AG08396 (cell line): Measurements from ENCODE around the gene TMC2.

Experiments
- DNase-seq: peaks from one replicate; pipeline ENCODE4 v3.0.0; 2012; ENCODE audit warnings: low spot score, mixed read lengths

The TMC2 gene

GRCh38 chr20:2626853-2627541 is 90.6 kb downstream of the TMC2 start:
- DNase-seq = no peak

GRCh38 chr20:2631228-2631627 is 94.9 kb downstream of the TMC2 start:
- DNase-seq = no peak

- no peak for DNase-seq
Measured at GRCh38 chr20:2633381-2633780, 97.0 kb downstream of the TMC2 start.

DNA sequence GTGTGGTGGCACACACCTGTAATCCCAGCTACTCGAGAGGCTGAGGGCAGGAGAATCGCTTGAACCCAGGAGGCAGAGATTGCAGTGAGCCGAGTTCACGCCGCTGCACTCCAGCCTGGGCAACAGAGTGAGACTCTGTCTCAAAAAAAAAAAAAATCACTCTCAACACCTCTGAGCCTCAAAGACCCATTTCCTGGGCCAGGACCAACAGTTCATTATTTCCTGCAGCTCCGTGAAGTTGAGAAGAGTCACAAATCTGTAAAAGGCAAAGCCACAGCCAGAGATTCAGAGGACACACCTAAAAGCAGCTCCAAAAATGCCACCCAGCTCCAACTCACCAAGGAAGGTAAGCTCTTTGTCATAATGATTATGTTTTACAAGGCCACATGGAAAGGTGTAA is 100.9 kb downstream of the TMC2 start:
- no peak for DNase-seq

- no peak for DNase-seq
Measured at GRCh38 chr20:2640260-2640659, 103.9 kb downstream of the TMC2 start.

- no peak for DNase-seq
Measured at GRCh38 chr20:2640899-2641298, 104.5 kb downstream of the TMC2 start.

- no peak for DNase-seq
Measured at GRCh38 chr20:2643708-2644107, 107.3 kb downstream of the TMC2 start.

DNA sequence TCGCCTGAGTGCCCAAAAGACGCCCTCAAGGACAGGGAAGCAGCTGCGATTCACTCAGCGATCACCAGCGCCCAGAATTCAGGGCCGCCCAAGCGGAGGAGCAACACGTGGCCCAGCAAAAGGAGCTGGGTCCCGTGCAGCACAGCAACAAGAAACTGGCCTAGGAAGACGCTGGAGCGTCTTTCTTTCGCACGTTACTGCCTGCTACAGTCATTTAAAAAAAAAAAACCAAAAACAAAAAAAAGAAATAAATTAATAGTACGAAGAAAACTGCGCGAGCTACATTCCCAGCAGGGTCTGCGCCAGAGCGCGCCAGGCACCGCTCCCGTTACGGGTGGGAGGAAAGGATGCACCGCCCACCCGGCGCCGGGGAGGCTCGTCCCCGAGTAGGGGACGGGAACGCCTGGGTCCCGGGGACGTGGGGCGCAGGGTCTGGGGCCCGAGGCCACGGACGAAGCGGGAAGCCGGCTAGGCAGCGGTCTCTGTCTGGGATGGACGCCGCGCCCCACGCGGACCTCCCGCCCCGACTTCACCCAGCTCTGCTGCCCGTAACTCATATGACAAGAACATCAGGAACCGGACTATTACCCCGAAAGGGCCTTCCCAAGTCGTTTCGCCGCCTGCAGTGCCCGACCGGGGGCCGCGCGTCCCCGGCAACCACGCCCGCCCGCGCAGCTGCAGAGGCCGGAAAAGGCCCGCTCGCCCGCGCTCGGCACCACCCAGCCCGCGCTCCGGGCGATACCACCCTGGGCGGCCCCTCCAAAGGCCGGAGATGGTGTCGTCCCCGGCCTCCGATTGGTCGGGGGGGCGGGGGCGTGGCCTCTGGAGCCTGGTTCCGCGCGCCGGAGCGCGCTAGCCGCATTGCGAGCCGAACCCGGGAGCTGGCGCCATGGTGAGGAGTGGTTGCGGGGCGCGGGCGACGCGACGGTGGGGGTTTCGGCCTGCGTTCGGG is 115.7 kb downstream of the TMC2 start, which contains the start of gene NOP56:
TSS of gene NOP56 (plus strand) at position 861 of the 952 bp plus-strand sequence. CDS start at position 890, 29 bp downstream.
- peak; percentile 98 for DNase-seq

DNA sequence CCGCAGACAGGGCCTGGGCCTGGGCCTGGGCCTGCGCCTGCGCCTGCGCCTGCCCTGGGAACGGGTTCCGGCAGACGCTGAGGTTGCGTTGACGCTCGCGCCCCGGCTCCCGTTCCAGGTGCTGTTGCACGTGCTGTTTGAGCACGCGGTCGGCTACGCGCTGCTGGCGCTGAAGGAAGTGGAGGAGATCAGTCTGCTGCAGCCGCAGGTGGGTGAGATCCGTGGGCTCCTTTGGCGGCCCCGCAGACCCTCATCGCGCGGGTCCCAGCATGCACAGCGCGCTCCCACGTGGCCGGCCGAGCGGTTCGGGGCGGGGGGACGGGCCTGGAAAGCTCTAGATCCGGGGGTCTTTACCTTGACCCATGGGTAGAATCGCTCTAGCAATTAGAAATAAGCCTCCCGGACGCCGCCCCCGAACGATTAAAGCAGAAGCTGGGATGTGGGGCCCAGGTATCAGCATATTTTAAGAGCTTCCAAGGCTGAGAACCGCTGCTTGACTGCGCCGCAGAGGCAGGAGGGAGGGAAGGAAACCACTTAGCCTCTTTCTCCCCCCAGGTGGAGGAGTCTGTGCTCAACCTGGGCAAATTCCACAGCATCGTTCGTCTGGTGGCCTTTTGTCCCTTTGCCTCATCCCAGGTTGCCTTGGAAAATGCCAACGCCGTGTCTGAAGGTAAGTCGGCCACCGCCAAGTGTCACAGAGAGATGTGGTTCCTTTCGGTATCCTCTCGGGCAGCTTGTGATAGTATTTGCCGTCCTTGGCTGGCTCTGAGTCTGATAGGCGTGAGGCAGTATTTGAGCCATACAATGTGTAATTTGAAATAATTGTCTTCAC is 116.6 kb downstream of the TMC2 start:
- DNase-seq = peak; percentile 44

DNA sequence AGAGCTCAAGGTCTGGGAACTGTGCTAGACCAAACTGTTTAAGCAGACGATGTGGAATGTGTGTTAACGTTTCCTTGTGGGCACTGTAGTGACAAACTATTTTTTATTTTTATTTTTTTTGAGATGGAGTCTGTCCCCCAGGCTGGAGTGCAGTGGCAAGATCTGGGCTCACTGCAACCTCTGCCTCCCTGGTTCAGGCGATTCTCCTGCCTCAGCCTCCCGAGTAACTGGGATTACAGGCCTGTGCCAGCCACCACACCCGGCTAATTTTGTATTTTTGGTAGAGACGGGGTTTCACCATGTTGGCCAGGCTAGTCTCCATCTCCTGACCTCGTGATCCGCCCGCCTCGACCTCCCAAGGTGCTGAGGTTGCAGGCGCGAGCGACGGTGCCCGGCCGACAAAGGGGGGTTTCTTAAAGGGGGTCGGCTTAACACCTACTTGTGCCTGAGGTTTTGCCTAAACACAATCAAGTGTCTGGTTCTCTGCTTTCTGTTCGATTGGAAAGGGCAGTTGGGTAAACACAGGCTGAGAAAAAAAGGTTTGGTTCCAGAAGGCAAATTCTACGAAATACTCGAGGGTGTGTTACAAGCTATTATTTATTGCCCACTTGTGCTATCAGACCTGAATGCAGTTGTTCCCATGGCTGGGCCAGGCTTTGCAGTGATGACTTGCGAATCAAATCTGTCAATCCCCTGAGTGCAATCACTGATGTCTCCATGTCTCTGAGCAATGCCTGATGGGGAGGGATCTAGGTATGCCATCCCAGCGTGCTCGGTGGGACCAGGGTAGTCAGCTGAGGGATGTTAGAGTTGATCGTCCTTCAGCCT is 117.4 kb downstream of the TMC2 start:
- DNase-seq = no peak

GRCh38 chr20:2654384-2654822 is 118.0 kb downstream of the TMC2 start:
- DNase-seq = no peak

DNA sequence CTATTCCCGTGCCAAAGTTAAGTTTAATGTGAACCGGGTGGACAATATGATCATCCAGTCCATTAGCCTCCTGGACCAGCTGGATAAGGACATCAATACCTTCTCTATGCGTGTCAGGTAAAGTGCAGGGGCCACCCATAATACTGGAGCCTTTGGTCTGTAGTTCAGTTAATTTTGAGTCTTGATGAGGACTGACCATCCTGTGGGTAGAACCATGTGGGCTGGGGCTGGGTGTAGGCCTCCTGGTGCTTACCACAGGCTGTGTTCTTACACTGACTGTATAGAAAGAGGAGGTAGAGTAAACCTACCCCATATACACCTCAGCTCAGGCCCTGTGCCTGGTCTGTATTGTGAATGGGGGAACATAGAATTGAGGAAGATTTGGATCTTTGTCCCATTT is 118.5 kb downstream of the TMC2 start:
- DNase-seq = no peak

DNA sequence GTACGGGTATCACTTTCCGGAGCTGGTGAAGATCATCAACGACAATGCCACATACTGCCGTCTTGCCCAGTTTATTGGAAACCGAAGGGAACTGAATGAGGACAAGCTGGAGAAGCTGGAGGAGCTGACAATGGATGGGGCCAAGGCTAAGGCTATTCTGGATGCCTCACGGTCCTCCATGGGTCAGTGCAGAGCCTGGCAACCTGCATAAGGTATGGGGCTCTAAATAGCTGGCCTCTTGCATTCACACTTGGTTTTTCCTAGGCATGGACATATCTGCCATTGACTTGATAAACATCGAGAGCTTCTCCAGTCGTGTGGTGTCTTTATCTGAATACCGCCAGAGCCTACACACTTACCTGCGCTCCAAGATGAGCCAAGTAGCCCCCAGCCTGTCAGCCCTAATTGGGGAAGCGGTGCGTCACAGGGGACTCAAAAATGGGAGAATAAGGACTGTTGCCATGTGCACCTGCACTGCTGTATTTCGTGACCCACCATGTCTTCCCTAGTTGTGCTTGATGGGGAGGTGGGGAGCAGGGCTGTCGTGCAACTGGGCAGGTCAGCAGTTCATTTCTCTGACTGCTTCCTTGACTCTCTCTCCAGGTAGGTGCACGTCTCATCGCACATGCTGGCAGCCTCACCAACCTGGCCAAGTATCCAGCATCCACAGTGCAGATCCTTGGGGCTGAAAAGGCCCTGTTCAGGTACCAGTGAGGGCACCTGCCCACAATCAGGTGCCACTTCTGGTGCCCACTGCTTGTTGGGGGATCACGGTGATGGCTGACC is 119.2 kb downstream of the TMC2 start:
- no peak for DNase-seq

DNA sequence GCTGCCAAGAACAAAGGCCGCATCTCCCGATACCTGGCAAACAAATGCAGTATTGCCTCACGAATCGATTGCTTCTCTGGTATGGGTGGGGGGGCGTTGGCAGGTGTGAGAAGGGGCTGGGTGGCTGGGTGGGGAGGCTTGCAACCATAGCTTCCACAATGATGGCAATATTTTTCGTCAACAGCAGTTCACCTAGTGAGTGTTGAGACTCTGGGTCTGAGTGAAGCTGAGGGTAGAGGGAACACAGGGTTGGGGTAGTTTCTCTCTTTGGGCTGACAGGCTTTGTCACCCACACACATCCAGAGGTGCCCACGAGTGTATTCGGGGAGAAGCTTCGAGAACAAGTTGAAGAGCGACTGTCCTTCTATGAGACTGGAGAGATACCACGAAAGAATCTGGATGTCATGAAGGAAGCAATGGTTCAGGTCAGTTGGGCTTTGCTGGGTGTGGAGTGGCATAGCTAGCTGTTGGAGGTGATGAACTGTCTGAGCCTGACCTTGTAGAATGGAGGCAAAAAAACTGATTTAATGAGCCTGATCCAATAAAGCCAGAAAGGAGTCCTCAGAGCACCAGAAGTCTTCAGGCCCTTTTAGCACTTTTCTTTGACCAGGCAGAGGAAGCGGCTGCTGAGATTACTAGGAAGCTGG is 120.2 kb downstream of the TMC2 start:
- no peak for DNase-seq

GRCh38 chr20:2657241-2657640 is 120.9 kb downstream of the TMC2 start:
- DNase-seq = no peak

DNA sequence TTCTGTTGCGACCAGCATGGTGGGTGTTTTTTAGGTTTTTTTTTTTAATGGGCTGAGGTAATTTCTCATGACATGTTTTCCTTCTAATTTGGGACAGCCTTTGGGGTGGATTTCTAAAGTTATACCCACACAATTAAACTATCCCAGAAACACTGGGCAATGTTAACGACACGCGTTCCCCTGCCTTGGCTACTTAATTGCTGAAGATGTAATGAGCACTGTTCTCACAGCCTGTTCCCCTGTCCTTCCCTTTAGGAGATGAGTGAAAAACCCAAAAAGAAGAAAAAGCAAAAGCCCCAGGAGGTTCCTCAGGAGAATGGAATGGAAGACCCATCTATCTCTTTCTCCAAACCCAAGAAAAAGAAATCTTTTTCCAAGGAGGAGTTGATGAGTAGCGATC is 121.3 kb downstream of the TMC2 start:
- DNase-seq = no peak

DNA sequence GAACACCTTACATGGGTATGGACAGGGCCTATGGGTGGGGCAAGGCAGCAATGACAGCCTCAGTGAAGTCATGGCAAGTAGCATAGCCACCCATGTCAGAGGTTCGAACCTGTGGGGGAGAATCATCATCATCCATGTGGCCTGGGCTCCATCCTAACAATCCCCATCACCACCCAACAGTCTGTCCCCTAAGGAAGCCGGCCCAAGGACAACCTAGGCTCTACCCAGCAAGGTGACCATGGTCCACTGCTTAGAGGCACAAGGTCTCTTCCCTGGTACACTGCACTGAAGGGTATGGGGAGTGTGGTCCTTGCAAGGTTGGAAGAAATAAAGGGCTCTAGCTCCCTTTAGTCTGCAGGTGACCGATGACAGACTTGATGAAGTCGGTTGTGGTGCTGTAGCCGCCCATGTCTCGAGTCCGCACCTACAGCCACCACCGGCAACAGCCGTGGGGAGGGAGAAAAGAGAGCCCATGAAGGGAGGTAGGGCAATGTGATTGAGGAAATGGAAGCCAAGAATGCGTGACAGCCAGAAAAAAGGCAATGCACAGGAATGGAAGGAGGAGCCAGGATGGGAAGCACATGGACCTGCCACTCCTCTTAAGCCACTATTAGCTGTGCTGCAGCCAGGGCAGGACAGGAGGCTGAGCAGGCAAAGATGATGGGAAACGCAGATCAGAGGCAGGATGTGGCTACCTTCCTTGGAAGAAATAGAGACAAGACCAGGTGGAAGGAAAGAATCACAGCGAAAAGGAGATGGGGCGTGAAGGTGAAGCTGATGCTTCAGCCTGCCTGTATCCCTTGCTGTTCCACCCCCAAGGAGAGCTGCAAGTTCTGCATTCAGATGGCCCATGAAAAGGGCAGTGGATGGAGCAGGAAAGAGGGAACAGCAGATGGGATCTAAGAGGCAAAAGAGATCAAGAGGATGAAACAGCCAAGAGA is 122.3 kb downstream of the TMC2 start:
- peak; percentile 17 for DNase-seq

GRCh38 chr20:2659547-2659946 is 123.2 kb downstream of the TMC2 start:
- DNase-seq = no peak

GRCh38 chr20:2663364-2663886 is 127.1 kb downstream of the TMC2 start:
- no peak for DNase-seq
